GM21737 (cell line): ENCODE measurements around the gene CPEB3.
"Not testable (repeated sequence)": the region's sequence is repeated elsewhere in the genome, so short reads cannot be mapped to it uniquely, and the experiment has no call there.

Source experiments
- ATAC-seq: cut with Tn5 transposase; IDR thresholded peaks from one replicate; pipeline ENCODE4 v1.9.1; 2021; ENCODE audit warnings: mild to moderate bottlenecking, moderate library complexity; ENCODE audit not compliant: unreplicated experiment

CPEB3 gene

GRCh38 chr10:92216608-92217007, 74.3 kb downstream of the CPEB3 start:
- not testable (repeated sequence) for ATAC-seq

DNA sequence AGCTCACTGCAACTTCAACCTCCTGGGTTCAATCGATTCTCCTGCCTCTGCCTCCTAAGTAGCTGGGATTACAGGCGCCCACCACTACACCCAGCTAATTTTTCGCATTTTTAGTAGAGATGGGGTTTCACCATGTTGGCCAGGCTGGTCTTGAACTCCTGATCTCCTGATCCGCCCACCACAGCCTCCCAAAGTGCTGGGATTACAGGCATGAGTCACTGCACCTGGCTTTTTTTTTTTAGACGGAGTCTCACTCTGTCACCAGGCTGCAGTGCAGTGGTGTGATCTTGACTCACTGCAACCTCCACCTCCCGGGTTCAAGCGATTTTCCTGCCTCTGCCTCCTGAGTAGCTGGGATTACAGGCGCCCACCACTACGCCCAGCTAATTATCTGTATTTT, 75.7 kb downstream of the CPEB3 start:
- ATAC-seq = not testable (repeated sequence)

DNA sequence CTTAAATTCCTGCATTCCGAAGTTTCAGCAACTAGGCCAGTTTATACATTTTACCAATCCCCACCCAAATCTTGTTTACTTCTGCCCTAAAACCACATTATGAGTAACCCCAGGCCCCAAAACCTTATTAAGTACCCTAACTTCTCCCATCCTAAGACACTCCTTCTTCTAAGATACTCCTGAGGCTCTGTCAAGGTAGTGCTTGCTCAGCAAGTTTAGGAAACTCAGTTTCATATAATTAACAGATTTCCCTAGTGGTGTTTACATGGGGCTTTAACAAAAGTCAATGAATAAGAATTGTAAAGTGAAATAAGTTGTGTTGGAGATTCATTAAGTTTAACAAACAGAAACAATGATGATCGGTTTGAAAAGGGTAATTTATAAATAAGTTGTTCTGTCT, 77.8 kb downstream of the CPEB3 start:
- no peak for ATAC-seq

DNA sequence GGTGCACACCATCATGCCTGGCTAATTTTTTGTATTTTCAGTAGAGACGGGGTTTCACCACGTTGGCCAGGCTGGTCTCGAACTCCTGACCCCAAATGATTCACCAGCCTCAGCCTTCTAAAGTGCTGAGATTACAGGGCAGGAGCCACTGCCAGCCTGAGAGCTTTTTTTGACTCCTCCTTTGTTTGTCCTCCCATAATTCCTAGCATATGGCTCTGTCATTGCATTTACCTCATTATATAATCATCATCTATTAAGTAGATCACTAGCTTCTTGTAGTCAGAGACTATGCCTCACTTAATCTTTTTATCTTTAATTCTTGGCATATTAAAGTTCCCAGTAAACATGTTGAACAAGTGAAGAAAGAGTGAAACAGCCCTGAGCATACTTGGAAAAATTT, 82.1 kb downstream of the CPEB3 start:
- no peak for ATAC-seq

GRCh38 chr10:92208157-92208720, 82.6 kb downstream of the CPEB3 start:
- ATAC-seq = no peak

DNA sequence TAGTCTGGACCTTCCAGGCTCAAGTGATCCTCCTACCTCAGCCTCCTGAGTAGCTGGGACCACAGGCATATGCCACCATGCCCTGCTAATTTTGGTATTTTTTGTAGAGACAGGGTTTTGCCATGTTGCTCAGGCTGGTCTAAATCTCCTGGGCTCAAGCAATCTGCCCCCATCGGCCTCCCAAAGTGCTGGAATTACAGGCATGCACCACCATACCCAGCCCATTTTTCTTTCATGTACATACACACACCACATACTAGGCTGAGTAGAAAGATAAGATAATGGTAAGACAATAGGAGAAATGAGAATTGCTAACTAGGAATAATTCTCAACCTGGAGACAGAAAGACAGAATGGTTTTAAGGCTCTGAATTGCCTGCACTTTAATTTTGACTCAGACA, 83.8 kb downstream of the CPEB3 start:
- no peak for ATAC-seq

DNA sequence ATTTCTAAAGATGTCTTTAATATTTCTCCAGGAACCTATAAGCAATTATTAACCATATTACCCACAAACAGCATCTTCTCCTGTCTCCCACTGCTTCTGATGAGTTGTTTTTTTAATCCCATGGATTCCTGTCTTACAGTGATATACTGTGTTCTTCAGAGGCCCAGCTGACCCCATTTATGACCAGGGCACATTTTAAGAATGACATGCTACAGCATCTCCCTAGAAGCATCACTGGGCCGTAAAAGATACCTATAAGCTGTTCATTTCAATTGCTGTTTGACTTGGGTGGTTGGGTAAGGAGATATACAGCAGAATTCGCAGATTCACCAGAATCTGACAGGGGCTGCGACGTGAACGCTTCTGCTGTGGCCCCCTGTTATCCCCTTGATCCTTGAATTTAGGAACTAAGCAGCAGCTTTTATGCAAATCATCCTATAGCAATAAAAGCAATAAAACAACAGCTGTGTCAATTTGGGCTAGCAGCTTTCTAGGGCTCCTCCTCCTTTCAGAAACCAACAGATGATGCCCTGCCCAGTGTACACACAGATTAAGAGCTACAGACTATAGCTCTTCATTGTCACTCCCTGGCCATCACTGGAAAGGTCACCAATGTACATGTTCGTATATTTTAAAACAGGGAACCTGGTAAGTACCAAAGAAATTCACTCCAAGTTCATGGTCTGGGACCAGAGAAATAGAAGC, 86.8 kb downstream of the CPEB3 start:
- ATAC-seq = no peak

- ATAC-seq = no peak
These were observed 88.3 kb downstream of the CPEB3 start for GRCh38 chr10:92202536-92202935.

DNA sequence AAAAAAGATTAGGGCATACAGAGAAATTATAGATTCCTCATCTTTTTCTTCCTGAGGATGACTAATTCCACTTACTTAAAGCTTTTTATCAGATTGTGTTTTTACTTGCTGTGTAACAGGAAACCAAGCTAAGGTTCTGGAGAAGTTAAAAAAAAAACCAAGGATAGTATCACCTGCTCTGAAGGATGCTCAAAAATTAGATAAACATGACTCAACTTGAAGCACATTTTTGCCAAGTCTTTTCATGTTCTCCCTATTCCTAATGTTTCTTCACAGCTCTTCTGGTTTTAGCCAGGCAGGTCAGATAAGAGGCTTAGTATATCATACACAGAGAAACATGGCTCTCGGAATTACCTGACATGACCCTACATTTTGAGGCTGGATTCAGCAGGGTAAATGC, 90.3 kb downstream of the CPEB3 start:
- ATAC-seq = no peak

- no peak for ATAC-seq
These were observed 103.8 kb downstream of the CPEB3 start for GRCh38 chr10:92187101-92187500.

- ATAC-seq = no peak
These were observed 105.9 kb downstream of the CPEB3 start for GRCh38 chr10:92184977-92185376.

- no peak for ATAC-seq
These were observed 107.7 kb downstream of the CPEB3 start for GRCh38 chr10:92183199-92183598.

DNA sequence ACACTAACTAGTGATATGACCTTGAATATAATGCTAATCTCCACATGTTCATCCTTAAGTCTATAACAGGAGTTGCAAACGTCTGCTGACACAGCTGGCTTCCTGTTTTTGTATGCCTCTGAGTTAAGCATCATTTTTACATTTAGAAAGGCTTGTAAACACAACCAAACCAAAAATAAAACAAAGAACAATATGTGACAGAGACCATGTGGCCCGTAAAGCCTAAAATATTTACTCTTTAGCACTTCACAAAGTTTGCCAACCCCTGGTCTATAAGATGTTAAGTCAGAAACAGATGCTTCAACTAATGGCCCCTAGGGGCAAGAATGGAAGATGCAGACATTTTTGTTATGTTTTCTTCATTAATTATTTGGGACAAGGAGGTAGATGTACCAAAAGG, 109.3 kb downstream of the CPEB3 start:
- ATAC-seq = no peak

DNA sequence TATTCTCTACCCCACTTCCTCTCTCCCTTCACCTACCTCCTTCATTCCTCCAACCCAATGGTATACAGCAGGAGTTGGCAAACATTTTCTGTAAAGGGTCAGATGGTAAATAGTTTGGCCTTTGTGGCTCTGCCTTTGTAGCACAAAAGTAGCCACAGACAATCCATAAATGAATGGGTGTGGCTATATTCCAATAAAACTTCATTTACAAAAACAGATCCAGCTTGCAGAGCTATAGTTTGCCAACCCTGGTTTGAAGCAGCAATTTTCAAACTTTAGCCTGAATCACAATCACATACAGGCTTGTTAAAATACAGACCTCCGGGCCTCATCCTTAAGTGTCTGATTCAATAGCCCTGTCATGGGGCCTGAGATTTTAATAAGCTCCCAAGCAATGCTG, 110.5 kb downstream of the CPEB3 start:
- ATAC-seq = no peak

DNA sequence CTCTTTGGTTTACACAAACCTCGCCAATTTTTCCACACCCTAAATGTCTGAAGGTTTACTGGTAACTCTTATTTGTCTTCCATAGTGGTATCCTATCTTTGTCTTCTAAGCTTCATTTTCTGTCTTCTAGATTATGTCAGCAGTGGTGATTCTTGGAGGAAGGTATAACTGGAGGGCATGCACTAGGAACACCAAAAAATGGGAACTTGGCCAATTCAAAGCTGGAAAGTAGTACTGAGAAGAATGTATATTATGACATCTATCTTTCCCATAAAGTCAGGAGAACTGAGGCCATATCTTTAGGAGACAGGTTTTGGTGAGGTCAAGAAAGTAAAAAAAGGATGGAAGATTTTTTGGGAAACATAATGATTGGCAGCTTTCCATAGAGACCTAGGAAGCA, 113.3 kb downstream of the CPEB3 start:
- ATAC-seq = no peak

GRCh38 chr10:92175164-92175563, 115.7 kb downstream of the CPEB3 start:
- ATAC-seq = no peak

- no peak for ATAC-seq
These were observed 116.9 kb downstream of the CPEB3 start for GRCh38 chr10:92173996-92174395.

- no peak for ATAC-seq
These were observed 126.7 kb downstream of the CPEB3 start for GRCh38 chr10:92164036-92164696.

DNA sequence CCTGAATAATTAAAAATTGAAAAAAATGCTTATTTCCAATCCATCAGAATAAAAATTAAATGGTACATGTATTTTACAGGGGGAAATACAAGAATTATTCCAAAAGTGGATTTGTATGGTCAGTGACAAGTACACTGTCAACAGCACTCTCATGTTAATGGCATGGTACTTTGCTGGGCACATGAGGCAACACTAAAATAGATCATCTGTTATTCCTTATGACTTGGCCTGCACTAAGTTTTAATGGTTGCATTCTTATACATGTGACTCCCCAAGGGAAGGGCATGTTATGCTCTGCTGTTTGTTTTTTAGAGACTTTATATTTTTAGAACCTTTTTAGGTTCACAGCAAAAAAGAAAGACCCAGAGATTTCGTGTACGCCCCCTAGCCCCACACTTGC, 128.3 kb downstream of the CPEB3 start:
- no peak for ATAC-seq

DNA sequence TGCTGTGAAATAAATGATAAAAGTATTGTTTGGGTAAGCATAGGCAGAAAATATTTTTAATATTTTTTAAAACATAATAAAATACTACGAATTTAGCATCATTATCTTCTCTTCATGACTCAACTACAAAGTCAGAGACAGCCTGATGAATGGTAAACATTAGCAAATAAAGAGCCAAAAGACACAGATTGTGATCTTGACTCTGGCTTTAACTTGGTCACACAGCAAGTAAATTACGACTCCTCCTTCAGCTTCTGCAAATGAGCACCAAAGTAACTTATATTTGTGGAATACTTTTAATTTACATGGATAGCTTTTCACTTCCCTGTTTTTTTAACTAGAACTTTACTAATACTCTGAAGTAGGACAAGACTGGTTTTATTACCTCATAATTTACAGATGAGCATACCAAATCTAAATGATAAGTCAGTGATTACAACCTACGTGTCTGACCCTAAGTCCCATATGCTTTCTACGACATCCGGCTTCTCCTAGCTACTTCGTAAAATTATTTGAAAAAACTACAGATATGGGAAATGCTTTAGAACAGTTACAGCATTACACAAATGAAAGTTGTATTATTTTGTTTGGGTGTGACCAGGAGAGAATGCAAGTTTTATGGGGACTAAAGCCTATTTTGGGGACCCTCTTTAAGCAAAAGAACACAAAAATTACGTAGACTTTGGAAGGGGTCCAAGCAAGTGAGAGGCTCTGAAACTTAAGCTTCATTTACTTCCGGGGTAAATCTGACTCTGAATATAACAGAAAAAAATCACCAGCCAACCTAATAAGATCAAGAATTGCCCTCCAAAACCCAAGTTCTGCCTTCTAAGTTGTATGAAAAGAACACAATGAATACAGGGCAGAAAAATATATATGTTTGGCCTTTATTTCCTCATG, 133.8 kb downstream of the CPEB3 start:
- no peak for ATAC-seq

- no peak for ATAC-seq
These were observed 140.1 kb downstream of the CPEB3 start for GRCh38 chr10:92150823-92151222.
